ENCODE measurements around the gene GUCA2A.

DNA sequence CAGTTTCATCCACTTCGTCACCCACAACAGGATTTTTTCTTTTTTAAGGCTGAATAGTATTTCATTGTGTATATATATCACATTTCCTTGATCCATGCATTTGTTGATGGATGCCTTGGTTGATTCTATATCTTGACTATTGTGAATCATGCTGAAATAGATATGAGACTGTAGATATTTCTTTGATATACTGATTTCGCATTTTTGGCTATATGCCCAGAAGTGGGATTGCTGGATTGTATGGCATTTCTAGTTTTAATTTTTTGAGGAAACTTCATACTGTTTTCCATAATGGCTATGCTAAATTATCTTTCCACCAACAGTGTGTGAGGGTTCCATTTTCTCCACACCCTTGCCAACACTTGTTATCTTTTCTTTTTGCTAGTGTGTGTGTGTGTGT, 6.4 kb downstream of the GUCA2A start:
- TF ChIP-seq, protein P1, sequence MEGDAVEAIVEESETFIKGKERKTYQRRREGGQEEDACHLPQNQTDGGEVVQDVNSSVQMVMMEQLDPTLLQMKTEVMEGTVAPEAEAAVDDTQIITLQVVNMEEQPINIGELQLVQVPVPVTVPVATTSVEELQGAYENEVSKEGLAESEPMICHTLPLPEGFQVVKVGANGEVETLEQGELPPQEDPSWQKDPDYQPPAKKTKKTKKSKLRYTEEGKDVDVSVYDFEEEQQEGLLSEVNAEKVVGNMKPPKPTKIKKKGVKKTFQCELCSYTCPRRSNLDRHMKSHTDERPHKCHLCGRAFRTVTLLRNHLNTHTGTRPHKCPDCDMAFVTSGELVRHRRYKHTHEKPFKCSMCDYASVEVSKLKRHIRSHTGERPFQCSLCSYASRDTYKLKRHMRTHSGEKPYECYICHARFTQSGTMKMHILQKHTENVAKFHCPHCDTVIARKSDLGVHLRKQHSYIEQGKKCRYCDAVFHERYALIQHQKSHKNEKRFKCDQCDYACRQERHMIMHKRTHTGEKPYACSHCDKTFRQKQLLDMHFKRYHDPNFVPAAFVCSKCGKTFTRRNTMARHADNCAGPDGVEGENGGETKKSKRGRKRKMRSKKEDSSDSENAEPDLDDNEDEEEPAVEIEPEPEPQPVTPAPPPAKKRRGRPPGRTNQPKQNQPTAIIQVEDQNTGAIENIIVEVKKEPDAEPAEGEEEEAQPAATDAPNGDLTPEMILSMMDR (IDR thresholded peaks at IDR 0.05; ENCODE audit: low read depth, low read length), result no peak
- TF ChIP-seq, protein P2, sequence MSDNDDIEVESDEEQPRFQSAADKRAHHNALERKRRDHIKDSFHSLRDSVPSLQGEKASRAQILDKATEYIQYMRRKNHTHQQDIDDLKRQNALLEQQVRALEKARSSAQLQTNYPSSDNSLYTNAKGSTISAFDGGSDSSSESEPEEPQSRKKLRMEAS (IDR thresholded peaks at IDR 0.05; ENCODE audit: low read depth, low read length), result no peak

All from NB4 (cell line).